Choroid plexus epithelial cell (primary cell): ENCODE measurements around the gene SVBP.

ENCODE experiments used
- DNase-seq: peaks from one replicate; pipeline ENCODE4 v3.0.0-alpha.2; 2010; ENCODE audit warnings: low read depth
- H3K4me3 ChIP-seq: 2 replicates; pipeline ENCODE4 v1.5.1; 2011; ENCODE audit warnings: low read depth, mild to moderate bottlenecking, control low read depth, low read length, moderate library complexity
- TF ChIP-seq, protein P1 (sequence below): conservative IDR thresholded peaks from 2 replicates; pipeline ENCODE4 v1.5.1; 2011; ENCODE audit warnings: low read depth, mild to moderate bottlenecking, control low read depth, inconsistent platforms, low read length, moderate library complexity

SVBP gene

GRCh38 chr1:42841010-42841409, 23.8 kb upstream of the SVBP start:
- TF ChIP-seq, protein P1, sequence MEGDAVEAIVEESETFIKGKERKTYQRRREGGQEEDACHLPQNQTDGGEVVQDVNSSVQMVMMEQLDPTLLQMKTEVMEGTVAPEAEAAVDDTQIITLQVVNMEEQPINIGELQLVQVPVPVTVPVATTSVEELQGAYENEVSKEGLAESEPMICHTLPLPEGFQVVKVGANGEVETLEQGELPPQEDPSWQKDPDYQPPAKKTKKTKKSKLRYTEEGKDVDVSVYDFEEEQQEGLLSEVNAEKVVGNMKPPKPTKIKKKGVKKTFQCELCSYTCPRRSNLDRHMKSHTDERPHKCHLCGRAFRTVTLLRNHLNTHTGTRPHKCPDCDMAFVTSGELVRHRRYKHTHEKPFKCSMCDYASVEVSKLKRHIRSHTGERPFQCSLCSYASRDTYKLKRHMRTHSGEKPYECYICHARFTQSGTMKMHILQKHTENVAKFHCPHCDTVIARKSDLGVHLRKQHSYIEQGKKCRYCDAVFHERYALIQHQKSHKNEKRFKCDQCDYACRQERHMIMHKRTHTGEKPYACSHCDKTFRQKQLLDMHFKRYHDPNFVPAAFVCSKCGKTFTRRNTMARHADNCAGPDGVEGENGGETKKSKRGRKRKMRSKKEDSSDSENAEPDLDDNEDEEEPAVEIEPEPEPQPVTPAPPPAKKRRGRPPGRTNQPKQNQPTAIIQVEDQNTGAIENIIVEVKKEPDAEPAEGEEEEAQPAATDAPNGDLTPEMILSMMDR: no peak
- H3K4me3 ChIP-seq: no peak overlapping the region
- no peak for DNase-seq

DNA sequence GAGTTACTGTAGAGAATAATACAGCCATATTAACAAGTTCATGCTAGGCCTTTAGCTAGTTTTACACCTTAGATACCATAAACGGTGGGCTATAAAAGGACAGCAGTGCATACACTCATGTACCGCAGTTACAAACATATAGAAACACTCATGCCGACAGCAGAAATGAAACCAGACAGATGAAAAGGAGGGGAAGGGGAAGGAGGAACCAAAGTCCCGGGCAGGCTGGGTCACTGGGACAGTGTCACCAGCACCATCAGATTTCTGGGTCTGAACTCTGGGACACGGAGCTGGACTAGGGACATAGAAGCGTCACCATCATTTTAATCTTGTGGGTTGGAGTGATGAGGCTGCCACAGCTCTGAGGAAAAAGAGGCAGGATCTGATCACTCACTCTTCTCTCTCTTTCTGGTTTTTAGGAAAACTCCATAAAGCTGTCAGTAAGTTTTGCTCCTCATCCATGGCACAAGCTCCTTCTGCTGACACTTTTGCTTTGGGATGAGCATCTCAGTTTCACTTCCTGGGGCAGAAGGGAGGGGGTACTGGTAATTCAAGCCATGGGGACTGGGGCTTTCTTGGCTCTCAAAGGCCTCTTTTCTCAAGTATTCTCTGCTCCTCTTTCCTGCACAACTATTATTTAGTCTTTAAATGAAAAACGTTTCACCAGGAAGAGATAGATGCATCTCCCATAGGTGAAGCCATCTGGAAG, 21.4 kb upstream of the SVBP start:
- no peak for DNase-seq
- no peak overlapping the region for H3K4me3 ChIP-seq
- TF ChIP-seq, protein P1: no peak

DNA sequence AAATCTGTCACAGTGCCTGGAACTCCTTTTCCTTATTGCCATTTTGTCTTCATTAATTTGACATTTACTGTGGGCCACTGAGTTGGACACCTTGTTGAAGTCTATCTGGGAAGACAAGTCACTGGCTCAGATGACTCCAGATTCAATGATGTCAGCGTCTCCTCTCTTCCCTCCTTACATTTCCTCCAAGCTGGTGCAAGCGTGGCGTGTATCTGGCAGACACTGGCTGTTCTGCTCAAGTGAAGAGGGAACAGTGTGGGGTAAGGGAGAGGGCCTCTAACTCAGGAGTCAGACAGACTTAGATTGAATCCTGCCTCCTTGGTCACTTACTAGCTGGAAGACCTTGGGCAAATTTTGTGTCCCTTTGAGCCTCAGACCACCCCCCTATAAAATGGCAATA, 20.5 kb upstream of the SVBP start:
- DNase-seq: no peak
- no peak overlapping the region for H3K4me3 ChIP-seq
- TF ChIP-seq, protein P1: no peak

DNA sequence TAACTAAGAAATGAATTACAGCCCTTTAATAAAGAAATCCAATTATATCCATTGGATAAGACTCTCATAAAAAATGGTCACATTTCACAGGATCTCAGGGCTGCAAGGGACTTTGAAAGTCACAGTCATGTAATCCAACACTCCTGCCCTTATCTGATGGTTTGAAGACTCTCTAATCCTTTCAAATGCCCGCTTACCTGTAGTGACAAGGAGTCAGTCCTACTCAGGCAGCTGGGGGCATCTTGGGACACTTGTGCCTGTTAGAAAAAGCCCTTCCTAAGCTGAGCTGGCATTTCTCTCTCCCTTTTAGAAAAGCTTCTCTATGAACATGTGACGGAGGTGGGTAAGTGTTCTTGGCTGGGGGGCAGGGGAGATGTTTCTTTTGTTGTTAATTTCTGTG, 18.2 kb upstream of the SVBP start:
- TF ChIP-seq, protein P1: no peak
- no peak for DNase-seq
- no peak overlapping the region for H3K4me3 ChIP-seq

- DNase-seq: no peak
- H3K4me3 ChIP-seq: no peak overlapping the region
- TF ChIP-seq, protein P1: no peak
Observed at GRCh38 chr1:42834803-42835202, 17.6 kb upstream of the SVBP start.

DNA sequence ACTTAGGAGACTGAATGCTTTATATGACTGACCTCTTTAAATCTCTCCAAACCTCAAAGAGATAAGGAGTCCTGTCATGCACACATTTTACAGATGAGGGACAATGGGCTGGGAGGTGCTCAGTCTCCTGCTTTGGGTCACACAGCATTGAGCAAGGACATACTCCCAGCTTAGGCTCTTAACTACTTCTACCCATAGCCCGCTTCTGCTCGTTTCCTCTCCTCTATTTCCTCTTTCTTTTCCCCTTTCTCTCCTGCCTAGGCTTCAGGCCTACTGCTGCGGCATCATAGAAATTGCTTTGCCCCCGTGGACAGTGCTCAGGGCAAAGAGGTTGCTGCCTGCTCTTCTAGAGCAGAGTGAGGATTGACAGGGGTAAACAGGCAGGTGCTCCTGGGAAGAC, 16.8 kb upstream of the SVBP start:
- TF ChIP-seq, protein P1: no peak
- H3K4me3 ChIP-seq: no peak overlapping the region
- no peak for DNase-seq

DNA sequence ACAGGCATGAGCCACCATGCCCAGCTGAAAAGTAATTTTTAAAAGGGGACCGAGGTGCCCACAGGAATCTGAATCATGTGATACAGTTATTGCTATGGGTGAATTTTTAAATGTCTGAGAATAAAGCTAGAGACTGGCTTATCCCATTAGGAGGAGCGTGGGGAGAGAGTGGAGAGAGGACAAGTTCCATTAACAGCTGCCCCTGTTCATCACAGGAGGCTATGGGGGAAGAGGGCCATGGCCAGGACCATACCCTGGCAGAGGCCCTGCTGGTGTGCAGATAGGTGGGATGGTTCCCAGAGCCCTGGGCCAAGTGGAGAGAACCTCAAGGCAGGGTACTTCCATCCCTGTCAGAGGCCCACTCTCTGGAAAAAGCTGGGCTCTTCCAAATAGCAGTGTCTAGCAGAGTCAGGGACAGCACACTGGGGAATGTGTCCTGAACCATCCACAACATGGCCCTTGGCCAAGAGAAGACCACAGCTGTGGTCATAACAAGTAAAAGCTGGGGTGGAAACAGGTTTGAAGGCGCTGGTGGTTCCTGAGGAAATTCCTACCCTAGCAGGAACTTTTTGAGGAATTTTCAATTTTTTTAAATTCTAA, 15.5 kb upstream of the SVBP start:
- DNase-seq: no peak
- no peak overlapping the region for H3K4me3 ChIP-seq
- TF ChIP-seq, protein P1: no peak
